HUES64 (cell line): ENCODE results near the gene SENP3.

ENCODE experiments used
- H3K27ac ChIP-seq: 2 replicates; pipeline ENCODE4 v1.7.0; 2013; ENCODE audit warnings: low read depth, low read length, inconsistent platforms
- H3K27me3 ChIP-seq: 2 replicates; pipeline ENCODE4 v1.6.1; 2013; ENCODE audit warnings: mild to moderate bottlenecking, low read length; ENCODE audit not compliant: insufficient read depth
- H3K36me3 ChIP-seq: 2 replicates; pipeline ENCODE4 v1.6.1; 2013; ENCODE audit warnings: mild to moderate bottlenecking, low read length; ENCODE audit not compliant: insufficient read depth
- H3K4me1 ChIP-seq: 2 replicates; pipeline ENCODE4 v1.6.1; 2013; ENCODE audit warnings: mild to moderate bottlenecking, low read length, moderate library complexity; ENCODE audit not compliant: insufficient read depth
- H3K4me3 ChIP-seq: 2 replicates; pipeline ENCODE4 v1.5.1; 2013; ENCODE audit warnings: mild to moderate bottlenecking, low read length, moderate library complexity
- H3K9ac ChIP-seq: 2 replicates; pipeline ENCODE4 v1.6.1; 2013; ENCODE audit warnings: mild to moderate bottlenecking, low read depth, low read length
- H3K9me3 ChIP-seq: 2 replicates; pipeline ENCODE4 v1.6.1; 2013; ENCODE audit warnings: low read depth, low read length; ENCODE audit not compliant: insufficient read depth
- WGBS: fragments of 150-250, 120-280 bp; methylation state at CpG from one replicate; pipeline ENCODE4 v1.1.7; 2013; ENCODE audit warnings: missing lambda C conversion rate; 5-methylcytosine and 5-hydroxymethylcytosine counted together

SENP3 gene

DNA sequence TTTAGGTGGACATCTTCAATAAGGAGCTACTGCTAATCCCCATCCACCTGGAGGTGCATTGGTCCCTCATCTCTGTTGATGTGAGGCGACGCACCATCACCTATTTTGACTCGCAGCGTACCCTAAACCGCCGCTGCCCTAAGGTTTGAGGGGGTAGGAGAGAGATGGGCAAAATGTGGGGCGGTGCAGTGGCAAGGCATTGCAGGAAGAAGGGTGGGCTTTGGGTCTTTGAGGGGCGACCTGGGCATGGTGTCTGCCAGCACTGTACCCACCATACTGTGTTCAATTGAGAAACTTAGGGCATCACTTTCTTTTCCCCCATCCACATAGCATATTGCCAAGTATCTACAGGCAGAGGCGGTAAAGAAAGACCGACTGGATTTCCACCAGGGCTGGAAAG lies 8.6 kb downstream of the SENP3 start:
- Histone ChIP-seq H3K4me1 (peaks cover 16% of the 10 kb centered on the region), H3K27ac (no peak overlapping the region), H3K9ac (no peak overlapping the region), H3K36me3 (peaks cover 72% of the 10 kb centered on the region), H3K27me3 (no peaks in the 10 kb centered on the region), H3K4me3 (no peak overlapping the region), H3K9me3 (no peaks in the 10 kb centered on the region)
- WGBS = 95% methylated on average over 10 of the region's 10 CpGs

DNA sequence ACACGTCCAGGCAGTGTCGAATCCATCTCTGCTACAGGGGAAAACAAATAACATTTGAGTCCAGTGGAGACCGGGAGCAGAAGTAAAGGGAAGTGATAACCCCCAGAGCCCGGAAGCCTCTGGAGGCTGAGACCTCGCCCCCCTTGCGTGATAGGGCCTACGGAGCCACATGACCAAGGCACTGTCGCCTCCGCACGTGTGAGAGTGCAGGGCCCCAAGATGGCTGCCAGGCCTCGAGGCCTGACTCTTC lies 10.5 kb downstream of the SENP3 start:
- Histone ChIP-seq H3K27me3 (no peaks in the 10 kb centered on the region), H3K4me1 (peaks cover 20% of the 10 kb centered on the region), H3K9ac (peak overlapping the region; percentile 70), H3K4me3 (peak overlapping the region; percentile 60), H3K36me3 (peaks cover 72% of the 10 kb centered on the region), H3K27ac (peak overlapping the region; percentile 67), H3K9me3 (no peaks in the 10 kb centered on the region)
- under 1% methylated on average over 11 of the region's 11 CpGs for WGBS

DNA sequence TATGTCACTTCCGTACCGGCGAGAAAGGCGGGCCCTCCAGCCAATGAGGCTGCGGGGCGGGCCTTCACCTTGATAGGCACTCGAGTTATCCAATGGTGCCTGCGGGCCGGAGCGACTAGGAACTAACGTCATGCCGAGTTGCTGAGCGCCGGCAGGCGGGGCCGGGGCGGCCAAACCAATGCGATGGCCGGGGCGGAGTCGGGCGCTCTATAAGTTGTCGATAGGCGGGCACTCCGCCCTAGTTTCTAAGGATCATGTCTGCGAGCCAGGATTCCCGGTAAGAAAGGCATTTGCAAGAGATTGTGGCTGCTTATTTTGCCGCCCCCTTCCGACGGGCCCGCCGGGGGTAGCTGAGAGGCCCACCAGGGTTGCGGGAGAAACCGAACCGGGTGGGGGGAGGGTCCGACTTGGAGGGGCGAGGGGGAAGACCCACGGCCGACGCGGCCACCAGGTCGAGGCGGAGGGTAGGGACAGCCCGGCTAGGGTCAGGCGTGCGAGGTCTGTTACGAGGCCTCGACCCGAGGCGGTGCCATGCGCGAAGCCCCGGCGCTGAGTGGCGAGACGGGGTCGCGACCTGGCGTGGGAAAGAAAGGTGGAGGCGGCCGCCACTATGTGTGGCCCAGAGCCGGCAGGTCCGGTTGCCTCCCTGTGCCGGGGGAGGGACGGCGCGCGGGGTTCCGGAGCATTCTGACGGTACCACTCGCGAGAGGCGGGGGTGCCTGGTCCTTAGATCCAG lies 11.0 kb downstream of the SENP3 start:
- peak overlapping the region; percentile 97 for H3K4me3 ChIP-seq
- WGBS = under 1% methylated on average over 73 of the region's 73 CpGs
- H3K27me3 ChIP-seq = no peaks in the 10 kb centered on the region
- H3K27ac ChIP-seq = peak overlapping the region; percentile 99
- H3K9ac ChIP-seq = peak overlapping the region; percentile 100
- no peaks in the 10 kb centered on the region for H3K9me3 ChIP-seq
- H3K36me3 ChIP-seq = peaks cover 72% of the 10 kb centered on the region
- H3K4me1 ChIP-seq = peaks cover 20% of the 10 kb centered on the region

DNA sequence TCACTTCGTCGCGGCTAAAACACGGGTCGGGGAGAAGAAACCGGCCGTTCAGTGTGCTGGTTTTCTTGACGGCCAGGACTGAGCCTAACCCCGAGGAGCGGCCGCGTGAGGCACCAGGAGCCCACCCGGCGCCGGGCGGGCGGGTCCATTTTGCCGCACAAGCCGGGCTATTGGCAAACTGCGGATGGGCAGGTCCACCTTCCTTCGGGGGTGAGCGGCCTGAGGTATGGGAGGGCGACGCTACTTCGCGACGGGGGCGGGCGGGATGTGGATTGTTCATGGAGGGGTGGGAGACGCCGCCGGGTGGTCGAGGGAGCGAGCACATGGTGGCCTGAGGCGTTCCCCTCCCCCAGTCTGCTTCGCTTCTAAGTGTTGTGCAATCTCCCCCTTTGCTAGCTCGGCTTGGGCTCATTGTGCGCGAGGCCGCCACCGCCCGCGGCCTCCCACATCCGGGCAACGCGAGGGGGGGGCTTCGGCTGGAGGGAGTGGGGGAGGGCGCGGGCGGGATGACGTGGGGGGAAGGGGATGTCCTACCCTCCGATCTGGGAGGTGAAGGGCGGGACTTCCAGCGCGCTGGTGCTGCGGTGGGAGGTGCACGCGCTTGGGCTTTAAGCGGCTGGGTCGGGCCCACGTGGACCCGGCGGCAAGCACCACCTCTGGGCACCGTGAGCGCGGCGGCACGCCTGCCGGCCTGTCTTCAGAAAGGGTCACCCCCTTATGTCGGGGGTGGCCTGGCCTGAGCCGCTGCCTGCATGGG lies 11.8 kb downstream of the SENP3 start:
- Histone ChIP-seq H3K27me3 (no peaks in the 10 kb centered on the region), H3K4me3 (peak overlapping the region; percentile 97), H3K9ac (peak overlapping the region; percentile 100), H3K4me1 (peaks cover 20% of the 10 kb centered on the region), H3K27ac (peak overlapping the region; percentile 99), H3K9me3 (no peaks in the 10 kb centered on the region), H3K36me3 (peaks cover 77% of the 10 kb centered on the region)
- under 1% methylated on average over 71 of the region's 71 CpGs for WGBS

DNA sequence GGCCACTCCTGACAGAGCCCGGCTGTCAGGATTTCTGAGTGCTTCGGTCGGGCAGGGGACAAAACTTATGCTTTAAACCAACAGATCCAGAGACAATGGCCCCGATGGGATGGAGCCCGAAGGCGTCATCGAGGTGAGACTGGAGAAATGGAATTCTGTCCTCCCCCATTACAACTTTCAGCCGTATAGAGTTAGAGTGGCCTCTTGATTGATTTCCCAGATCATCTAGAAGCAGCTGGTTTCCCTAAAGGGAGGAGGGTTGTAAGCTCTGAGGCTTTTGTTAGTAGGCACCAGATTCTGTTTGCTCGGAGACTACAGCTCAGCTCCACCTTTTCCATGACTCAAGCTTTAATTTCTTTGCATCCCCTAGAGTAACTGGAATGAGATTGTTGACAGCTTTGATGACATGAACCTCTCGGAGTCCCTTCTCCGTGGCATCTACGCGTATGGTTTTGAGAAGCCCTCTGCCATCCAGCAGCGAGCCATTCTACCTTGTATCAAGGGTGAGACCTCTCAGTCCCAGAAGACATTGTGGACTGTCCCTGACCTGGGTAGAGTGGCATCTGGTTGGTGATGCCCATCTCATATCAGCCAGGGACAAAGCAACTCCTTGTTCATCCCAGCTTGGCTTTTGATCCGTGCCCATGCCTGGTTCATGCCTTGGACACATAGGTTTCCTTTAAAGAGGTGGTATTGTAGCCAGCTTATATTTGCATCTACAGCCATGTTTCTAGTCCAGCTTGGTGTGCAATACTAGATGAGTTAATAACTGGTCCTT lies 12.6 kb downstream of the SENP3 start:
- Histone ChIP-seq H3K36me3 (peaks cover 75% of the 10 kb centered on the region), H3K27me3 (no peaks in the 10 kb centered on the region), H3K9me3 (no peaks in the 10 kb centered on the region), H3K27ac (peak overlapping the region; percentile 99), H3K4me1 (peaks cover 20% of the 10 kb centered on the region), H3K9ac (peak overlapping the region; percentile 100), H3K4me3 (peak overlapping the region; percentile 97)
- WGBS = 41% methylated on average over 14 of the region's 15 CpGs

DNA sequence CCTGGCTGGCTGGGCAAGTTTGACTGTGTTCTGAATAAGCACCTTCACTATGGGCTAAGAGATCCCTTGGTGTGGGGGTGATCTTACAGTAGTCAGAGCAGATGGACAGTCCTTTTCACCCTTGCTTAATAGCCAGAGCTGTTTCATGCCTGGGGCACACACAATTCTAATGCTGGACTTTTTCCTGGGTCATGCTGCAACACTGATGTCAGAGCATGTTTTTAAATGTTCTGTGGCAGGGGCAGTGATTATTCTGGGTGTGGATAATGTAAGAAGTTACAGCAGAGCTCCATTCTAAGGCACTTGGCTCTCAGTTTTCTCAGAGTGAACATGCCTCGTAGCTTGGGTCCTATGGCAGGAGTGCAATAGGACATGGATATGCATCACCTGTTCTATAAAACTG lies 13.8 kb downstream of the SENP3 start:
- peak overlapping the region; percentile 97; the same call in 1 of the 2 replicates for H3K4me3 ChIP-seq
- WGBS = 94% methylated on average over 1 of the region's 1 CpG
- peak overlapping the region; percentile 99; the same call in 1 of the 2 replicates for H3K27ac ChIP-seq
- H3K9me3 ChIP-seq = no peaks in the 10 kb centered on the region
- H3K36me3 ChIP-seq = peaks cover 64% of the 10 kb centered on the region
- H3K9ac ChIP-seq = peak overlapping the region; percentile 100; the same call in 1 of the 2 replicates
- no peaks in the 10 kb centered on the region for H3K27me3 ChIP-seq
- peaks cover 20% of the 10 kb centered on the region for H3K4me1 ChIP-seq

DNA sequence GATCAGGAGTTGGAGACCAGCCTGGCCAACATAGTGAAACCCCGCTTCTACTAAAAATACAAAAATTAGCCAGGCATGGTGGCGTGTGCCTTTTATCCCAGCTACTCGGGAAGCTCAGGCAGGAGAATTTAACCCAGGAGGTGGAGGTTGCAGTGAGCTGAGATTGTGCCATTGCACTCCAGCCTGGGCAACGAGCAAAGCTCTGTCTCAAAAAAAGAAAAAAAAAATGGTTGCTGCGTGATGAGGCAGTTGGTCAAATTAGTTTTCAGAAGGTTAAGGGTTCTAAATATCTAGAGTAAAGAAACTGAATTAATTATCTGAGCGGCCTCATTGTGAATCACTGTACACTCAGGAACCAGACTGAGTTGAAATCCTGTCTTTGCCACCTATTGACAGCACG lies 14.2 kb downstream of the SENP3 start:
- no peaks in the 10 kb centered on the region for H3K27me3 ChIP-seq
- H3K27ac ChIP-seq = peak overlapping the region; percentile 99; the same call in 1 of the 2 replicates
- no peaks in the 10 kb centered on the region for H3K9me3 ChIP-seq
- 92% methylated on average over 7 of the region's 7 CpGs for WGBS
- peaks cover 20% of the 10 kb centered on the region for H3K4me1 ChIP-seq
- H3K4me3 ChIP-seq = no peak overlapping the region
- peaks cover 59% of the 10 kb centered on the region for H3K36me3 ChIP-seq
- H3K9ac ChIP-seq = 0 out of 2 replicates have a peak overlapping the region, but pooled peaks have one; percentile 3

DNA sequence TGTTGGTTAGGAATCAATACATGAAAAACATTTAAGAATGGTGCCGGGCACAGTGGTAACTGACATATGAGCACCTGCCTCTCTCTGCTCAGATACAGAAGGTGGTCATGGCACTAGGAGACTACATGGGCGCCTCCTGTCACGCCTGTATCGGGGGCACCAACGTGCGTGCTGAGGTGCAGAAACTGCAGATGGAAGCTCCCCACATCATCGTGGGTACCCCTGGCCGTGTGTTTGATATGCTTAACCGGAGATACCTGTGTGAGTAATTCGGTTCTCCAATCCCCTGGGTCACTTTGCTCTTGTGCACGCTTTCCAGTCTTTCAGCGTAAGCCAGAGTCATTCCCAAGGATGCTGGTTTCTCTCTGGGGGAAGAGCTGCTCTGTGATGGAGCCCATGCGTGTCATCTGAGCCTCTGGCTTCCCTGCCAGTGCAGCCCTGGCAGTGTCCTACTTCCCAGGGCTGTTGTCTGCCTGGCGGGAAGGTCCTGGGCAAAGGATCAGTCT lies 14.8 kb downstream of the SENP3 start:
- no peaks in the 10 kb centered on the region for H3K27me3 ChIP-seq
- H3K27ac ChIP-seq = no peak overlapping the region
- 0 out of 2 replicates have a peak overlapping the region, but pooled peaks have one; percentile 3 for H3K9ac ChIP-seq
- H3K36me3 ChIP-seq = peaks cover 54% of the 10 kb centered on the region
- H3K4me1 ChIP-seq = peaks cover 16% of the 10 kb centered on the region
- no peaks in the 10 kb centered on the region for H3K9me3 ChIP-seq
- no peak overlapping the region for H3K4me3 ChIP-seq
- 96% methylated on average over 14 of the region's 14 CpGs for WGBS

DNA sequence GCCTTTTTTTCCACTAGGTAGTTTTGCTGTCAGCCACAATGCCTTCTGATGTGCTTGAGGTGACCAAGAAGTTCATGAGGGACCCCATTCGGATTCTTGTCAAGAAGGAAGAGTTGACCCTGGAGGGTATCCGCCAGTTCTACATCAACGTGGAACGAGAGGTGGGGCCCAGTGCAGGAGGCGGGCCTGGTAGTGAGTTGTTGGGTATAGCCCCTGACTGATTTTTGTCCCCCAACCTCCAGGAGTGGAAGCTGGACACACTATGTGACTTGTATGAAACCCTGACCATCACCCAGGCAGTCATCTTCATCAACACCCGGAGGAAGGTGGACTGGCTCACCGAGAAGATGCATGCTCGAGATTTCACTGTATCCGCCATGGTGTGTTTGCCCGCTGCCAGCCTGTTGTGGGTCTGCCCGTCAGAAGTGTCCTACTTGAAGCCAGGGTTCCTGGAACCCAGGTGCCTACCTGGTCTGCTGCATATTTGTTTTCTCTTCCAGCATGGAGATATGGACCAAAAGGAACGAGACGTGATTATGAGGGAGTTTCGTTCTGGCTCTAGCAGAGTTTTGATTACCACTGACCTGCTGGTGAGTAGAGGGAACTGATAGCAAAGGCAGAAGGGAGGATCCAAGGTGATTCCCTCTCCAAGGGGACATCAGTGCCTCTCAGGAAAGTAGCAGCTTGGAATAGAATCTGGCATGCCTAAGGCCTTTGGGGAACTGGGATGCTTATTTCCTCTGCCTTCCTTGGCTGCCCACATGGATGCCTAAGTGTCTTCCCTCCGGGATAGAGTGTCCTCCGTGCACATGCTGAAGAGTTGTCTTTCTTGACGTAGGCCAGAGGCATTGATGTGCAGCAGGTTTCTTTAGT lies 15.8 kb downstream of the SENP3 start:
- H3K27ac ChIP-seq = no peak overlapping the region
- peaks cover 15% of the 10 kb centered on the region for H3K4me1 ChIP-seq

DNA sequence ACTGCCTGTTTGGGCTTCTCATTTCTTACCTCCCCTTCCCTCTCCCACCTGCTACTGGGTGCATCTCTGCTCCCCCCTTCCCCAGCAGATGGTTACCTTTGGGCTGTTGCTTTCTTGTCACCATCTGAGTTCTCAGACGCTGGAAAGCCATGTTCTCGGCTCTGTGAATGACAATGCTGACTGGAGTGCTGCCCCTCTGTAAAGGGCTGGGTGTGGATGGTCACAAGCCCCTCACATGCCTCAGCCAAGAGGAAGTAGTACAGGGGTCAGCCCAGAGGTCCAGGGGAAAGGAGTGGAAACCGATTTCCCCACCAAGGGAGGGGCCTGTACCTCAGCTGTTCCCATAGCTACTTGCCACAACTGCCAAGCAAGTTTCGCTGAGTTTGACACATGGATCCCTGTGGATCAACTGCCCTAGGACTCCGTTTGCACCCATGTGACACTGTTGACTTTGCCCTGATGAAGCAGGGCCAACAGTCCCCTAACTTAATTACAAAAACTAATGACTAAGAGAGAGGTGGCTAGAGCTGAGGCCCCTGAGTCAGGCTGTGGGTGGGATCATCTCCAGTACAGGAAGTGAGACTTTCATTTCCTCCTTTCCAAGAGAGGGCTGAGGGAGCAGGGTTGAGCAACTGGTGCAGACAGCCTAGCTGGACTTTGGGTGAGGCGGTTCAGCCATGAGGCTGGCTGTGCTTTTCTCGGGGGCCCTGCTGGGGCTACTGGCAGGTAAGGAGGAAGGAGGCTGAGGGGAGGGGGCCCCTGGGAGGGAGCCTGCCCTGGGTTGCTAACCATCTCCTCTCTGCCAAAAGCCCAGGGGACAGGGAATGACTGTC lies 17.5 kb downstream of the SENP3 start, which contains the start of gene CD68:
TSS of gene CD68 (plus strand) at position 638 of the 833 bp plus-strand sequence. CDS start at position 678, 40 bp downstream.
- peaks cover 48% of the 10 kb centered on the region for H3K36me3 ChIP-seq
- WGBS = 42% methylated on average over 7 of the region's 7 CpGs
- peak within 1 kb of the TSS; percentile 49; the same call in 1 of the 2 replicates for H3K27ac ChIP-seq
- H3K9ac ChIP-seq = no peak within 1 kb of the TSS
- H3K27me3 ChIP-seq = no peaks in the 10 kb centered on the region
- no peaks in the 10 kb centered on the region for H3K9me3 ChIP-seq
- H3K4me1 ChIP-seq = peaks cover 15% of the 10 kb centered on the region
- no peak within 1 kb of the TSS for H3K4me3 ChIP-seq

More for the DNA sequence above, 15.8 kb downstream of the SENP3 start:
- peaks cover 53% of the 10 kb centered on the region for H3K36me3 ChIP-seq
- no peak overlapping the region for H3K9ac ChIP-seq
- H3K4me3 ChIP-seq = no peak overlapping the region
- WGBS = 94% methylated on average over 17 of the region's 17 CpGs
- no peaks in the 10 kb centered on the region for H3K27me3 ChIP-seq
- H3K9me3 ChIP-seq = no peaks in the 10 kb centered on the region
